GM13977 (cell line): ENCODE results near the gene GSTA4.
"Not testable (repeated sequence)": the region's sequence is repeated elsewhere in the genome, so short reads cannot be mapped to it uniquely, and the experiment has no call there.

Experiments
- DNase-seq: peaks from one replicate; pipeline ENCODE4 v3.0.0; 2012; ENCODE audit warnings: low spot score
- CTCF ChIP-seq: IDR thresholded peaks from 2 replicates; pipeline ENCODE4 v1.5.1; 2012; ENCODE audit warnings: mild to moderate bottlenecking, control low read depth; ENCODE audit not compliant: insufficient read depth; ENCODE audit errors: extremely low read depth, missing control alignments
- in situ Hi-C: fragments of 300-500 bp; cut with MboI; formaldehyde crosslinking; loops from one replicate; pipeline ENCODE4 v1.12.0; 2022; ENCODE audit warnings: low sequenced_read_pairs, low pct_unique_long_range_greater_than_20kb, mixed read lengths, inconsistent platforms; ENCODE audit not compliant: unreplicated experiment

The GSTA4 gene

GRCh38 chr6:52972989-52973388, 22.1 kb downstream of the GSTA4 start:
- in situ Hi-C loops = no loop called here
- no peak for TF ChIP-seq CTCF
- no peak for DNase-seq

DNA sequence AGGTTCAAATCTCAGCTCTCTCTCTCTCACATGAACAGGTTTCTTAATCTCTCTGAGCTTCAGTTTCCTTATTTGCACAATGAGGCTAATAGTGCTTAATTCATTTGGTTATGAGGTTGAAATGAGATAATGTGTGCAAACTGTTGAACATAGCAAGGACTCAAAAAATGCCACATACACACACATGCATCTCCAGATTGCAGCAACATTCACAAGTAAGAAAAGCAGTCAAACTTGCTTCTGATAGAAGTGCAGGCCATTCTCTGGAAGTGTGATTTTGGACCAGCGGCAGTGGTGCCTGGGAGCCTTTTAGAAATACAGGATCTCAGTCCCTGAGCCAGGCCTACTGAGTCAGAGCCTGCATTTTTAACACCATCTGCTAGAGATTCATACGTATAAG, 25.7 kb downstream of the GSTA4 start:
- in situ Hi-C loops = no loop called here

GRCh38 chr6:52966101-52966500, 29.0 kb downstream of the GSTA4 start:
- in situ Hi-C loops = no loop called here
- no peak for TF ChIP-seq CTCF
- no peak for DNase-seq

More for the DNA sequence above, 25.7 kb downstream of the GSTA4 start:
- no peak for DNase-seq
- no peak for TF ChIP-seq CTCF

- DNase-seq = no peak
- in situ Hi-C loops = no loop called here
- no peak for TF ChIP-seq CTCF
Measured at GRCh38 chr6:52965380-52965779, 29.7 kb downstream of the GSTA4 start.

DNA sequence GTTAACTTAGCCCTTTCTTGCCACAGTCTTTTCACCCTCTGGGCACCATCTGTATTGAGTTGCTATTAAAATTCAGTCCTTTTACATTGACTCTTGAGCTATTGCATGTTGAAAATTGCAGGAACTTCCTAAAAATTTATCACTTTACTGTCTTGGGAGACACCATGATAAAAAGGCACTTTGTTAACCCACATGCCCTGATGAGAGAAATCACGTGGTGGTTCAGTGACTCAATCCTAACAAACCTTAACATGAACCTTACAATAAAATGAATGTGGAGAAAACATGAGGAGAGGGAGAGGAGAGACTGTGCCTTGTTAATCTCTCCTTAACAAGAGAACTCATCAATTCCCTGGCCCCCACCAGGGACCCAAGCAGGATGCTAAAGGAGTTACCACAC, 30.8 kb downstream of the GSTA4 start:
- no peak for DNase-seq
- TF ChIP-seq CTCF = no peak
- in situ Hi-C loops = no loop called here

DNA sequence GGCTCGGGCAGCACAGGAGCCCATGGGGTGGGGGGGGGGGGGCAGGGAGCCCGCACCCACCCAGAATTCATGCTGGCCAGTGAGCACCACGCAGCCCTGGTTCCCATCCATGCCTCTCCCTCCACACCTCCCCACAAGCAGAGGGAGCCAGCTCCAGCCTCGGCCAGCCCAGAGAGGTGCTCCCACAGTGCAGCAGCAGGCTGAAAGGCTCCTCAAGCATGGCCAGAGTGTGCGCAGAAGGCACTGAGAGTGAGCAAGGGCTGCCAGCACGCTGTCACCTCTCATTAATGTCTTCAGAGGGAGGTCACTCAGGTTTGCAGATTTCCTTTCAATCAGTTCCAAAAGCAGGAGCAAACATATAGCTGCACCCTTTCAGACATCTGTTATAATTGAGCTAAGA, 32.4 kb downstream of the GSTA4 start:
- in situ Hi-C loops = no loop called here
- no peak for TF ChIP-seq CTCF
- DNase-seq = no peak

GRCh38 chr6:52961022-52961421, 34.1 kb downstream of the GSTA4 start:
- DNase-seq, in situ Hi-C loops: not testable (repeated sequence)

- DNase-seq, in situ Hi-C loops: not testable (repeated sequence)
Measured at GRCh38 chr6:52960211-52960610, 34.9 kb downstream of the GSTA4 start.
